Tibial nerve (tissue), 4 donors: ENCODE data around the gene GON4L.

ENCODE experiments used
- EP300 ChIP-seq, 2 donors: sonication (generic); formaldehyde crosslinking; IDR thresholded peaks; one replicate each; pipeline ENCODE4 v1.6.1; 2017; ENCODE audit warnings: antibody characterized with exemption in 2 of 2, mild to moderate bottlenecking in 1 of 2
- POLR2A ChIP-seq, 2 donors: fragments of 450-650 bp; IDR thresholded peaks; one replicate each; pipeline ENCODE4 v1.6.1; 2017; ENCODE audit warnings: antibody characterized with exemption in 2 of 2, mild to moderate bottlenecking in 2 of 2, moderate library complexity in 2 of 2
- TF ChIP-seq, protein P1 (sequence below), 5 experiments: fragments of 200-600 bp in 3 of 5; fragments of 450-650 bp in 2 of 5; sonication (generic) in 3 of 5; IDR thresholded peaks; one replicate each; pipeline ENCODE4 v1.5.1; 2016 to 2019; ENCODE audit warnings: antibody characterized with exemption in 5 of 5, mild to moderate bottlenecking in 3 of 5, moderate library complexity in 2 of 5

DNA sequence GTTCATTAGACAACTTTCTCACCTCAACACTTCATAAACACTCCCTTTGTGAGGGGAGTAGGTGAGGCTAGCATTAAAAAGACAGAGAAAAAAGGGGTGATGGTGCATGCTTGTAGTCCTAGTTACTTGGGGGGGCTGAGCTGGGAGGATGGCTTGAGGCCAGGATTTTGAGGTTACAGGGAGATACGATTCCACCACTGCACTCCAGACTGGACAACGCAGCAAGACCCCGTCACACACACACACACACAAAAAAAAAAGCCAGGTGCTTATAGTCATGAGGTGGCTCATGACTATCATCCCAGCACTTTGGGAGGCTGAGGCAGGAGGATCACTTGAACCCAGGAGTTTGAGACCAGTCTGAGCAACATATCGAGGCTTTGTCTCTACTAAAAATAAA is 29.6 kb downstream of the GON4L start:
- TF ChIP-seq, protein P1, sequence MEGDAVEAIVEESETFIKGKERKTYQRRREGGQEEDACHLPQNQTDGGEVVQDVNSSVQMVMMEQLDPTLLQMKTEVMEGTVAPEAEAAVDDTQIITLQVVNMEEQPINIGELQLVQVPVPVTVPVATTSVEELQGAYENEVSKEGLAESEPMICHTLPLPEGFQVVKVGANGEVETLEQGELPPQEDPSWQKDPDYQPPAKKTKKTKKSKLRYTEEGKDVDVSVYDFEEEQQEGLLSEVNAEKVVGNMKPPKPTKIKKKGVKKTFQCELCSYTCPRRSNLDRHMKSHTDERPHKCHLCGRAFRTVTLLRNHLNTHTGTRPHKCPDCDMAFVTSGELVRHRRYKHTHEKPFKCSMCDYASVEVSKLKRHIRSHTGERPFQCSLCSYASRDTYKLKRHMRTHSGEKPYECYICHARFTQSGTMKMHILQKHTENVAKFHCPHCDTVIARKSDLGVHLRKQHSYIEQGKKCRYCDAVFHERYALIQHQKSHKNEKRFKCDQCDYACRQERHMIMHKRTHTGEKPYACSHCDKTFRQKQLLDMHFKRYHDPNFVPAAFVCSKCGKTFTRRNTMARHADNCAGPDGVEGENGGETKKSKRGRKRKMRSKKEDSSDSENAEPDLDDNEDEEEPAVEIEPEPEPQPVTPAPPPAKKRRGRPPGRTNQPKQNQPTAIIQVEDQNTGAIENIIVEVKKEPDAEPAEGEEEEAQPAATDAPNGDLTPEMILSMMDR (IDR thresholded peaks at IDR 0.05) = no peak
- no peak for TF ChIP-seq EP300 (IDR thresholded peaks at IDR 0.05)
- no peak for TF ChIP-seq POLR2A (IDR thresholded peaks at IDR 0.05)
